Esophagus squamous epithelium (tissue), 5 donors: ENCODE data around the gene POLK. TPM values are rescaled to one million over a fixed set of nuclear protein-coding genes. Genes with fewer than 3 reads are reported as not detected.

Experiments used
- DNase-seq: peaks from one replicate; lab custom pipeline; 2025; lab: John Stamatoyannopoulos, UW
- H3K27ac ChIP-seq, 4 donors: fragments of 200-600 bp; sonication (generic); one replicate each; pipeline ENCODE4 v1.5.1; 2016 to 2019; ENCODE audit warnings: mild to moderate bottlenecking in 1 of 4
- H3K27me3 ChIP-seq, 4 donors: fragments of 200-600 bp; sonication (generic); 1 replicate in 3 of 4; 2 replicates in 1 of 4; pipeline versions ENCODE4 v1.5.1 to v1.6.0; 2017 to 2021; ENCODE audit warnings: antibody characterized with exemption in 1 of 4
- H3K36me3 ChIP-seq, 3 donors: fragments of 200-600 bp; sonication (generic); one replicate each; pipeline ENCODE4 v1.5.1; 2016 to 2019
- H3K4me1 ChIP-seq, 3 donors: fragments of 200-600 bp; sonication (generic); one replicate each; pipeline ENCODE4 v1.5.1; 2017 to 2019
- H3K4me3 ChIP-seq, 4 donors: fragments of 200-600 bp; sonication (generic); 1 replicate in 3 of 4; 2 replicates in 1 of 4; pipeline ENCODE4 v1.5.1; 2016 to 2019; ENCODE audit warnings: mild to moderate bottlenecking in 2 of 4, moderate library complexity in 1 of 4
- H3K9me3 ChIP-seq, 3 donors: fragments of 200-600 bp; sonication (generic); one replicate each; pipeline ENCODE4 v1.5.1; 2016 to 2019
- CTCF ChIP-seq, 6 experiments: fragments of 450-650 bp in 4 of 6; fragments of 200-600 bp in 2 of 6; sonication (generic) in 2 of 6; IDR thresholded peaks; one replicate each; pipeline ENCODE4 v1.5.1; 2016 to 2019; ENCODE audit warnings: antibody characterized with exemption in 6 of 6, mild to moderate bottlenecking in 4 of 6, moderate library complexity in 4 of 6
- POLR2A ChIP-seq, 4 donors: fragments of 450-650 bp; IDR thresholded peaks; one replicate each; pipeline ENCODE4 v1.6.1; 2017; ENCODE audit warnings: antibody characterized with exemption in 4 of 4, mild to moderate bottlenecking in 4 of 4, moderate library complexity in 3 of 4
- WGBS, 2 donors: methylation state at CpG; one replicate each; pipeline ENCODE4 v1.1.5; 2018; 5-methylcytosine and 5-hydroxymethylcytosine counted together
- intact Hi-C: fragments of 100-400 bp; cut with DNase I; formaldehyde crosslinking; loops from one replicate; pipeline ENCODE4 v1.15.0; 2022
- total RNA-seq, 4 donors: library from RNA; depleted of rRNA; stranded (reverse); fragments of >200 nt; gene quantifications; one replicate each; pipeline ENCODE4 v1.1.0, GENCODE V29; 2016
- donor health status: DM: yes; HTN: yes; CAD: no.

POLK gene
- total RNA-seq, 4 donors from 2014 or later: 8.6 to 27.5 (median 14.1) TPM

- intact Hi-C loops: no loop called here
- Histone ChIP-seq H3K36me3 (peaks cover 0 to 13% (median 0%) of the 10 kb centered on the region in 3 donors), H3K4me1 (peaks cover 0 to 8% (median 0%) of the 10 kb centered on the region in 3 donors), H3K4me3 (no peak overlapping the region), H3K27me3 (no peaks in the 10 kb centered on the region), H3K27ac (no peak overlapping the region), H3K9me3 (peaks cover 0 to 21% (median 7%) of the 10 kb centered on the region in 3 donors)
- 77 to 93% methylated on average over 3 of the region's 3 CpGs for WGBS, 2 donors
- TF ChIP-seq POLR2A (IDR thresholded peaks at IDR 0.05) (no peak), CTCF (IDR thresholded peaks at IDR 0.05) (no peak)
- DNase-seq: no peak
These were observed 12.4 kb downstream of the POLK start for GRCh38 chr5:75524071-75524470.

DNA sequence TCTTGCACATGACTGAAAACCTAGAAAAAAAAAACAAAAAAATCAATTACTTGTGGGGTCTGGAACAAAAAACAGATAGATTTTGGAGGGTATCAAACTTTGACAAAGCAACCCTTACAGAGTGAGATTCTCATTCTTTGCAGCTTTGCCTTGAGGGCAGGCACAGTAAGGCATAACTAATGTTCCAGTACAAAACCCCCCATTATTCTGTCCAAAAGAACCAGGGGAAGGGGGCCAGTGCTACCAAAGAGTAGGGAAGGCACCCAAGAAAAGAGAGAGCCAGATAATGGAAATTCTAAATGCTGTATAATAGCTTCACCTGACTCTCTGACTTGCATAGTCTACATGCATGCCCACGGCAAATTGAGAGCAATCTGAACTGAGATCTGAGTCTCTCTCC is 12.9 kb downstream of the POLK start:
- Histone ChIP-seq H3K27ac (no peak overlapping the region), H3K4me1 (peaks cover 0 to 8% (median 0%) of the 10 kb centered on the region in 3 donors), H3K4me3 (no peak overlapping the region), H3K9me3 (peaks cover 0 to 21% (median 7%) of the 10 kb centered on the region in 3 donors), H3K27me3 (no peaks in the 10 kb centered on the region), H3K36me3 (peaks cover 0 to 13% (median 0%) of the 10 kb centered on the region in 3 donors)
- intact Hi-C loops: no loop called here
- 85 to 95% methylated on average over 1 of the region's 1 CpG for WGBS, 2 donors
- TF ChIP-seq CTCF (IDR thresholded peaks at IDR 0.05): no peak
- no peak for TF ChIP-seq POLR2A (IDR thresholded peaks at IDR 0.05)
- no peak for DNase-seq

- H3K9me3 ChIP-seq: peaks cover 0 to 20% (median 7%) of the 10 kb centered on the region in 3 donors
- DNase-seq: no peak
- intact Hi-C loops: no loop called here
- no peak overlapping the region for H3K4me3 ChIP-seq
- H3K27ac ChIP-seq: no peak overlapping the region
- H3K36me3 ChIP-seq: peaks cover 0 to 12% (median 0%) of the 10 kb centered on the region in 3 donors
- 86% methylated on average over 1 of the region's 1 CpG for WGBS, 2 donors
- no peaks in the 10 kb centered on the region for H3K27me3 ChIP-seq
- TF ChIP-seq POLR2A (IDR thresholded peaks at IDR 0.05) (no peak), CTCF (IDR thresholded peaks at IDR 0.05) (no peak)
- H3K4me1 ChIP-seq: peaks cover 0 to 8% (median 0%) of the 10 kb centered on the region in 3 donors
These were observed 13.7 kb downstream of the POLK start for GRCh38 chr5:75525344-75525743.

GRCh38 chr5:75526070-75526469 is 14.4 kb downstream of the POLK start:
- H3K27me3 ChIP-seq: no peaks in the 10 kb centered on the region
- H3K4me3 ChIP-seq: no peak overlapping the region
- no peak for DNase-seq
- intact Hi-C loops: no loop called here
- 60 to 97% methylated on average over 2 of the region's 2 CpGs for WGBS, 2 donors
- TF ChIP-seq CTCF (IDR thresholded peaks at IDR 0.05) (no peak), POLR2A (IDR thresholded peaks at IDR 0.05) (no peak)
- H3K27ac ChIP-seq: no peak overlapping the region
- peaks cover 0 to 5% (median 0%) of the 10 kb centered on the region in 3 donors for H3K36me3 ChIP-seq
- H3K9me3 ChIP-seq: peaks cover 0 to 12% (median 7%) of the 10 kb centered on the region in 3 donors
- H3K4me1 ChIP-seq: peaks cover 0 to 8% (median 0%) of the 10 kb centered on the region in 3 donors

GRCh38 chr5:75529185-75529584 is 17.5 kb downstream of the POLK start:
- Histone ChIP-seq H3K36me3 (no peaks in the 10 kb centered on the region), H3K27me3 (no peaks in the 10 kb centered on the region), H3K4me3 (no peak overlapping the region), H3K27ac (no peak overlapping the region), H3K9me3 (peaks cover 0 to 4% (median 0%) of the 10 kb centered on the region in 3 donors), H3K4me1 (no peaks in the 10 kb centered on the region)
- intact Hi-C loops: no loop called here
- TF ChIP-seq POLR2A (IDR thresholded peaks at IDR 0.05): no peak
- no peak for TF ChIP-seq CTCF (IDR thresholded peaks at IDR 0.05)
- DNase-seq: no peak
